Body of pancreas (tissue), 4 donors: ENCODE data around the gene GMPPB. TPM values are rescaled to one million over a fixed set of nuclear protein-coding genes. Genes with fewer than 3 reads are reported as not detected.
"Not testable (repeated sequence)": the region's sequence is repeated elsewhere in the genome, so short reads cannot be mapped to it uniquely, and the experiment has no call there.

Source experiments
- ATAC-seq: fragments of 150-250 bp; one replicate; pipeline ENCODE4 v1.9.1; 2016
- DNase-seq, 4 donors: peaks; one replicate each; pipeline ENCODE4 v3.0.0-alpha.2; 2019
- H3K27ac ChIP-seq, 4 donors: fragments of 200-600 bp; sonication (generic); 1 replicate in 3 of 4; 2 replicates in 1 of 4; pipeline versions ENCODE4 v1.5.1 to v1.6.1; 2016 to 2019; ENCODE audit warnings: mild to moderate bottlenecking in 1 of 4, mixed read lengths in 1 of 4, moderate library complexity in 1 of 4
- H3K27me3 ChIP-seq, 2 donors: fragments of 200-600 bp; sonication (generic); one replicate each; pipeline ENCODE4 v1.6.0; 2016; ENCODE audit warnings: mild to moderate bottlenecking in 1 of 2
- H3K36me3 ChIP-seq, 2 donors: fragments of 200-600 bp; sonication (generic); replicated peaks in 1 of 2; 2 replicates each; pipeline ENCODE4 v1.5.1; 2016; ENCODE audit warnings: low read depth in 2 of 2; ENCODE audit not compliant: insufficient read depth in 1 of 2
- H3K4me1 ChIP-seq: fragments of 200-600 bp; sonication (generic); one replicate; pipeline ENCODE4 v1.6.0; 2016
- H3K4me3 ChIP-seq, 2 donors: fragments of 200-600 bp; sonication (generic); 1 replicate in 1 of 2; 2 replicates in 1 of 2; pipeline ENCODE4 v1.5.1; 2016 to 2019
- H3K9me3 ChIP-seq, 3 donors: fragments of 200-600 bp; sonication (generic); 1 replicate in 2 of 3; 2 replicates in 1 of 3; pipeline ENCODE4 v1.5.1; 2016
- POLR2A ChIP-seq, 3 donors: fragments of 450-650 bp; IDR thresholded peaks; one replicate each; pipeline ENCODE4 v1.6.1; 2016; ENCODE audit warnings: antibody characterized with exemption in 3 of 3, mild to moderate bottlenecking in 2 of 3
- WGBS, 2 donors: methylation state at CpG; one replicate each; pipeline ENCODE4 v1.1.5; 2017; 5-methylcytosine and 5-hydroxymethylcytosine counted together
- intact Hi-C: fragments of 100-400 bp; cut with DNase I; formaldehyde crosslinking; loops from one replicate; pipeline ENCODE4 v1.15.1; 2023
- total RNA-seq, 2 donors: library from RNA; depleted of rRNA; stranded (reverse); fragments of >200 nt; gene quantifications; one replicate each; pipeline ENCODE4 v1.1.0, GENCODE V29; 2016
- TF ChIP-seq, protein P1 (sequence below), 7 experiments: fragments of 450-650 bp in 4 of 7; fragments of 200-600 bp in 3 of 7; sonication (generic) in 3 of 7; IDR thresholded peaks; one replicate each; pipeline ENCODE4 v1.5.1; 2016 to 2019; ENCODE audit warnings: antibody characterized with exemption in 7 of 7

The GMPPB gene
- total RNA-seq, 2 donors from 2014 or later = 36.3 to 43.8 TPM

DNA sequence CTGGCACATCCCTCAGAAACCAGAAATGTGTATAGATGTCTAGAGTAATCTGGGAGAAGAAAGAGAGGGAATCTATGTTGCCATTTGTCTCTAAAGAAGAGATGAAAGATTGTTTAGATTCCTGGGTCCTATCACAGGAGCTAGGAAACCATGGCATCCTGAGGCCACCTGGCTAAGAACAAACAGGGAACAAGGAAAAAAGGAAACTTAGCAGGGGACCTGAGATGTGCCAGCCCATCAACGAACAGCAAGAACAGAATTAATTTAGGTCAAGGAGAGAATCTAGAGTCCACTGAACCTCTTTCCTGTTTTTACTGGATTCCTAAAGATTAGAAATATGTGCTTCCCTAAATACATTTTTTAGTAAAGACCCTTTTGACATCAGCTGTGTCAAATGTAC is 32.3 kb upstream of the GMPPB start:
- ATAC-seq = no peak
- WGBS, 2 donors = 39 to 50% methylated on average over 1 of the region's 1 CpG
- no peaks in the 10 kb centered on the region for H3K27me3 ChIP-seq
- H3K4me1 ChIP-seq = peaks cover 36% of the 10 kb centered on the region
- TF ChIP-seq, protein P1, sequence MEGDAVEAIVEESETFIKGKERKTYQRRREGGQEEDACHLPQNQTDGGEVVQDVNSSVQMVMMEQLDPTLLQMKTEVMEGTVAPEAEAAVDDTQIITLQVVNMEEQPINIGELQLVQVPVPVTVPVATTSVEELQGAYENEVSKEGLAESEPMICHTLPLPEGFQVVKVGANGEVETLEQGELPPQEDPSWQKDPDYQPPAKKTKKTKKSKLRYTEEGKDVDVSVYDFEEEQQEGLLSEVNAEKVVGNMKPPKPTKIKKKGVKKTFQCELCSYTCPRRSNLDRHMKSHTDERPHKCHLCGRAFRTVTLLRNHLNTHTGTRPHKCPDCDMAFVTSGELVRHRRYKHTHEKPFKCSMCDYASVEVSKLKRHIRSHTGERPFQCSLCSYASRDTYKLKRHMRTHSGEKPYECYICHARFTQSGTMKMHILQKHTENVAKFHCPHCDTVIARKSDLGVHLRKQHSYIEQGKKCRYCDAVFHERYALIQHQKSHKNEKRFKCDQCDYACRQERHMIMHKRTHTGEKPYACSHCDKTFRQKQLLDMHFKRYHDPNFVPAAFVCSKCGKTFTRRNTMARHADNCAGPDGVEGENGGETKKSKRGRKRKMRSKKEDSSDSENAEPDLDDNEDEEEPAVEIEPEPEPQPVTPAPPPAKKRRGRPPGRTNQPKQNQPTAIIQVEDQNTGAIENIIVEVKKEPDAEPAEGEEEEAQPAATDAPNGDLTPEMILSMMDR (IDR thresholded peaks at IDR 0.05) = no peak
- TF ChIP-seq POLR2A (IDR thresholded peaks at IDR 0.05) = no peak
- H3K36me3 ChIP-seq = no peaks in the 10 kb centered on the region
- H3K27ac ChIP-seq = no peak overlapping the region
- intact Hi-C loops = no loop called here
- DNase-seq = no peak
- no peak overlapping the region for H3K4me3 ChIP-seq
- H3K9me3 ChIP-seq = no peaks in the 10 kb centered on the region

DNA sequence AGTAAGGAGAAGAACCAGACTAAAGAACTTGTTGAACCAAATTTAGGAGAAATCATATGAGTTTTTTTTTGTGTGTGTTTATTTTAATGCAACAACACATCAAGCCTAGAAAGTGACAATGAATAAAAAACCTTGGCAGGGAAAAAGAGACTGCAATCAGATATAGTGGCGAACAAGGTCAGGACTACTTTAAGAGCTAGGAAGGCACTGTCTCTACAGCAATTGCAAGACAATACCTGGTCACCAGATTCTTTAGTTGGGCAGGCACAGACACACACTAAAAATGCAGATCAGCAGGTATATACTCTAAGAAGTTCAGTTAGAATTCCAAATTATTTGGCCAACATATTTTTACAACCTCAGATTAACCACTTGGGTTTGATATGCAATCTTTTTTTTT is 30.8 kb upstream of the GMPPB start:
- no peaks in the 10 kb centered on the region for H3K27me3 ChIP-seq
- H3K9me3 ChIP-seq = no peaks in the 10 kb centered on the region
- 50 to 65% methylated on average over 1 of the region's 1 CpG for WGBS, 2 donors
- intact Hi-C loops = no loop called here
- H3K4me3 ChIP-seq = no peak overlapping the region
- no peak for ATAC-seq
- no peak for DNase-seq
- no peak overlapping the region for H3K27ac ChIP-seq
- TF ChIP-seq, protein P1 (IDR thresholded peaks at IDR 0.05) = no peak
- TF ChIP-seq POLR2A (IDR thresholded peaks at IDR 0.05) = no peak
- H3K36me3 ChIP-seq = no peaks in the 10 kb centered on the region
- peaks cover 35% of the 10 kb centered on the region for H3K4me1 ChIP-seq

DNA sequence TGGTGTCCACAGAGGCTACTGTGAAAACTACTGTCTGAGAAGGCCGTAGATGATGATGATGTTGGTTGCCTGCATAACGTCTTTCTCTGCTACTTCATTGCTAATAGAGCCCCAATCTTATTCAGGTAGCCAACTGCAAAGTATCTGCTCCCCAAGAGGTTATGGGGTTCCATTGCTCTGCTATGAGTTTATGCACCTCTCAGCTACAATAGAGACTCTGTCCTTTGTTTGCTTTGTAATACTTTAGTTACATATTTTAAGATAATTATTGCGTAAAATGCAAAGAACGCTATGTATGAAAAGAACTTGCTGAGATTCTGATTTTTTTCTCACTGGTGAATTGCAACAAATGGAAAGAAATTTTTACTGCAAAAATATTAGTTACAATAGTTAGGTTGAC is 27.8 kb upstream of the GMPPB start:
- H3K9me3 ChIP-seq = no peaks in the 10 kb centered on the region
- no peaks in the 10 kb centered on the region for H3K27me3 ChIP-seq
- no peak overlapping the region for H3K4me3 ChIP-seq
- H3K36me3 ChIP-seq = no peaks in the 10 kb centered on the region
- peaks cover 35% of the 10 kb centered on the region for H3K4me1 ChIP-seq
- DNase-seq = no peak
- no peak for ATAC-seq
- TF ChIP-seq, protein P1 (IDR thresholded peaks at IDR 0.05) = no peak
- no peak for TF ChIP-seq POLR2A (IDR thresholded peaks at IDR 0.05)
- 51 to 62% methylated on average over 4 of the region's 4 CpGs for WGBS, 2 donors
- peak overlapping the region in 1 of 4 donors; percentile 39 for H3K27ac ChIP-seq
- intact Hi-C loops = no loop called here

DNA sequence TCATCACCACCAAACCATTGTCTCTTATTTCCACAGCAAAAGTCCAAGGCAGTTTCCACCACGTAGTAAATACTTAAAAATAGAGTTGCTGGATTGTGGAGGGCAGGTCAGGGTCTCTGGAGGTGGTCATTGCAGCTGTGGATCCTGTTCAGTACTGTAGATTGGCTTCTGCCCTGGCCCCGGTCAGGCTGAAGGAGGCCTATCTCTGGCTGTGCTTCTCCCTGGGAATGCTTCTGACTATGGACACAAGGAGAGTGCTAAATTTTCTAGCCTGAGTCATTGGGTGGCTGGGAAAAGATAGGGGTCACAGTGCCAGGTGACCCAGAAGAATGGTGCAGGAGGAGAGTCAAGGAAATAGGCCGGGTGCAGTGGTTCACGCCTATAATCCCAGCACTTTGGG is 26.3 kb upstream of the GMPPB start:
- no peak for ATAC-seq
- TF ChIP-seq POLR2A (IDR thresholded peaks at IDR 0.05) = no peak
- TF ChIP-seq, protein P1 (IDR thresholded peaks at IDR 0.05) = no peak
- H3K4me1 ChIP-seq = peaks cover 24% of the 10 kb centered on the region
- H3K27ac ChIP-seq = no peak overlapping the region
- no peak overlapping the region for H3K4me3 ChIP-seq
- no peaks in the 10 kb centered on the region for H3K9me3 ChIP-seq
- intact Hi-C loops = no loop called here
- H3K36me3 ChIP-seq = no peaks in the 10 kb centered on the region
- no peaks in the 10 kb centered on the region for H3K27me3 ChIP-seq
- DNase-seq = no peak
- 94 to 95% methylated on average over 4 of the region's 4 CpGs for WGBS, 2 donors

DNA sequence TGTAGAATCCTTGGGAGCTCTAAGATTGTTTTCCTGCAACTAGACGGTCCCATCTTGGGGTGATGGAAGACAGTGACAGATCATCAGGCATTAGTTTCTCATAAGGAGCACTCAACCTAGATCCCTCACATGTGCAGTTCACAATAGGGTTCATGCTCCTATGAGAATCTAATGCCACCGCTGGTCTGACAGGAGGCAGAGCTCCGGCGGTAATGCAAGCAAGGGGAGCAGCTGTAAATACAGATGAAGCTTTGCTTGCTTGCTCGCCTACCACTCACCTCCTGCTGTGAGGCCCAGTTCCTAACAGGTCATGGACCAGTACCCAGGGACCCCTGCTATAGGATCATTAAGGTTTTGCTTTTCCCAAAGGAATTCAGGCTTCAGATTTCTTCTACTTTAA is 25.1 kb upstream of the GMPPB start:
- H3K36me3 ChIP-seq, intact Hi-C loops, H3K4me3 ChIP-seq, ATAC-seq, H3K9me3 ChIP-seq, H3K27me3 ChIP-seq, H3K27ac ChIP-seq, DNase-seq: not testable (repeated sequence)
- WGBS, 2 donors = 78 to 87% methylated on average over 5 of the region's 5 CpGs
- H3K4me1 ChIP-seq = peaks cover 14% of the 10 kb centered on the region
